RPMI8226 (cell line): ENCODE measurements around the gene HYCC2.
"Not testable (repeated sequence)": the region's sequence is repeated elsewhere in the genome, so short reads cannot be mapped to it uniquely, and the experiment has no call there.

Experiments
- DNase-seq: peaks from one replicate; pipeline ENCODE4 v3.0.0-alpha.2; 2015

HYCC2 gene

GRCh38 chr2:201071479-201072200, at the start of gene HYCC2, which contains the start of gene NDUFB3:
Gene HYCC2 (minus strand): TSS chr2:201071671. CDS start chr2:201024009, 47,662 bp downstream.
Gene NDUFB3 (plus strand): TSS chr2:201072001. CDS start chr2:201078883, 6,882 bp downstream.
- peak; percentile 95 for DNase-seq

GRCh38 chr2:201118961-201119854, 47.7 kb upstream of the HYCC2 start:
- peak; percentile 70 for DNase-seq

- DNase-seq, result peak; percentile 95
Observed at GRCh38 chr2:201118121-201118960, 46.9 kb upstream of the HYCC2 start.

GRCh38 chr2:201117735-201118094, 46.2 kb upstream of the HYCC2 start:
- not testable (repeated sequence) for DNase-seq

- peak; percentile 81 for DNase-seq
Observed at GRCh38 chr2:201116959-201117734, 45.7 kb upstream of the HYCC2 start.

- DNase-seq, result peak; percentile 66
Observed at GRCh38 chr2:201116115-201116958, 44.9 kb upstream of the HYCC2 start, which contains the start of gene CFLAR. Gene CFLAR (plus strand): TSS chr2:201116164. CDS start chr2:201129866, 13,702 bp downstream.

- DNase-seq, result no peak
Observed at GRCh38 chr2:201114846-201115245, 43.4 kb upstream of the HYCC2 start.

GRCh38 chr2:201114350-201114749, 42.9 kb upstream of the HYCC2 start:
- no peak for DNase-seq

- DNase-seq, result no peak
Observed at GRCh38 chr2:201111096-201111495, 39.6 kb upstream of the HYCC2 start.

GRCh38 chr2:201110615-201111014, 39.1 kb upstream of the HYCC2 start:
- DNase-seq, result no peak

GRCh38 chr2:201109186-201109585, 37.7 kb upstream of the HYCC2 start:
- no peak for DNase-seq

GRCh38 chr2:201108341-201108740, 36.9 kb upstream of the HYCC2 start:
- DNase-seq, result no peak

- DNase-seq, result no peak
Observed at GRCh38 chr2:201107624-201108023, 36.2 kb upstream of the HYCC2 start.

GRCh38 chr2:201105759-201106158, 34.3 kb upstream of the HYCC2 start:
- no peak for DNase-seq

GRCh38 chr2:201100497-201100896, 29.0 kb upstream of the HYCC2 start:
- DNase-seq, result no peak

- DNase-seq, result no peak
Observed at GRCh38 chr2:201093573-201093972, 22.1 kb upstream of the HYCC2 start.

- DNase-seq, result no peak
Observed at GRCh38 chr2:201090574-201090973, 19.1 kb upstream of the HYCC2 start.

GRCh38 chr2:201084863-201085262, 13.4 kb upstream of the HYCC2 start:
- DNase-seq, result no peak

- no peak for DNase-seq
Observed at GRCh38 chr2:201074996-201075395, 3.5 kb upstream of the HYCC2 start.

- no peak for DNase-seq
Observed at GRCh38 chr2:201073071-201073470, 1.6 kb upstream of the HYCC2 start.

- no peak for DNase-seq
Observed at GRCh38 chr2:201072201-201072530, 695 bp upstream of the HYCC2 start.
